GM18867 (cell line): ENCODE results near the gene HPCA.
"Not testable (repeated sequence)": the region's sequence is repeated elsewhere in the genome, so short reads cannot be mapped to it uniquely, and the experiment has no call there.

Source experiments
- ATAC-seq: cut with Tn5 transposase; IDR thresholded peaks from one replicate; pipeline ENCODE4 v1.9.1; 2021; ENCODE audit warnings: mild to moderate bottlenecking, moderate library complexity; ENCODE audit not compliant: unreplicated experiment

HPCA gene

GRCh38 chr1:32900956-32901822, 14.9 kb downstream of the HPCA start, which contains the start of gene TMEM54:
TSS of gene TMEM54 (minus strand) at chr1:32901389. CDS start at chr1:32901238, 151 bp downstream.
- no peak for ATAC-seq

- ATAC-seq = no peak
Observed at GRCh38 chr1:32901823-32902534, 15.7 kb downstream of the HPCA start.

- no peak for ATAC-seq
Observed at GRCh38 chr1:32902535-32902920, 16.2 kb downstream of the HPCA start.

- ATAC-seq = no peak
Observed at GRCh38 chr1:32903991-32904785, 17.9 kb downstream of the HPCA start.

GRCh38 chr1:32904797-32905196, 18.5 kb downstream of the HPCA start:
- no peak for ATAC-seq

- ATAC-seq = not testable (repeated sequence)
Observed at GRCh38 chr1:32905588-32905987, 19.3 kb downstream of the HPCA start.

- no peak for ATAC-seq
Observed at GRCh38 chr1:32906654-32907053, 20.4 kb downstream of the HPCA start.

GRCh38 chr1:32907435-32907834, 21.1 kb downstream of the HPCA start:
- no peak for ATAC-seq

GRCh38 chr1:32910319-32910718, 24.0 kb downstream of the HPCA start:
- ATAC-seq = no peak

- no peak for ATAC-seq
Observed at GRCh38 chr1:32915766-32916706, 29.7 kb downstream of the HPCA start.

GRCh38 chr1:32917521-32917920, 31.2 kb downstream of the HPCA start:
- ATAC-seq = no peak

- ATAC-seq = no peak
Observed at GRCh38 chr1:32918179-32918578, 31.9 kb downstream of the HPCA start.

- no peak for ATAC-seq
Observed at GRCh38 chr1:32919811-32920733, 33.8 kb downstream of the HPCA start.

GRCh38 chr1:32920833-32921232, 34.5 kb downstream of the HPCA start:
- no peak for ATAC-seq

- ATAC-seq = no peak
Observed at GRCh38 chr1:32924881-32925344, 38.6 kb downstream of the HPCA start.

GRCh38 chr1:32925403-32926162, 39.3 kb downstream of the HPCA start:
- ATAC-seq = no peak

GRCh38 chr1:32926562-32926961, 40.3 kb downstream of the HPCA start:
- ATAC-seq = no peak

- no peak for ATAC-seq
Observed at GRCh38 chr1:32927441-32927840, 41.1 kb downstream of the HPCA start.
